ENCODE measurements around the gene DNAH2.

DNA sequence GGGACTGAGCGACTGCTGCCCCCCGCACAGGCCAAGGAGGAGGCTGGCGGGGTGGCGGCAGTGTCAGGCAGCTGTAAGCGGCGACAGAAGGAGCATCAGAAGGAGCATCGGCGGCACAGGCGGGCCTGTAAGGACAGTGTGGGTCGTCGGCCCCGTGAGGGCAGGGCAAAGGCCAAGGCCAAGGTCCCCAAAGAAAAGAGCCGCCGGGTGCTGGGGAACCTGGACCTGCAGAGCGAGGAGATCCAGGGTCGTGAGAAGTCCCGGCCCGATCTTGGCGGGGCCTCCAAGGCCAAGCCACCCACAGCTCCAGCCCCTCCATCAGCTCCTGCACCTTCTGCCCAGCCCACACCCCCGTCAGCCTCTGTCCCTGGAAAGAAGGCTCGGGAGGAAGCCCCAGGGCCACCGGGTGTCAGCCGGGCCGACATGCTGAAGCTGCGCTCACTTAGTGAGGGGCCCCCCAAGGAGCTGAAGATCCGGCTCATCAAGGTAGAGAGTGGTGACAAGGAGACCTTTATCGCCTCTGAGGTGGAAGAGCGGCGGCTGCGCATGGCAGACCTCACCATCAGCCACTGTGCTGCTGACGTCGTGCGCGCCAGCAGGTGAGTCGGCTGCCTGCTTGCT, 131.7 kb downstream of the DNAH2 start:
- TF ChIP-seq, protein P1, sequence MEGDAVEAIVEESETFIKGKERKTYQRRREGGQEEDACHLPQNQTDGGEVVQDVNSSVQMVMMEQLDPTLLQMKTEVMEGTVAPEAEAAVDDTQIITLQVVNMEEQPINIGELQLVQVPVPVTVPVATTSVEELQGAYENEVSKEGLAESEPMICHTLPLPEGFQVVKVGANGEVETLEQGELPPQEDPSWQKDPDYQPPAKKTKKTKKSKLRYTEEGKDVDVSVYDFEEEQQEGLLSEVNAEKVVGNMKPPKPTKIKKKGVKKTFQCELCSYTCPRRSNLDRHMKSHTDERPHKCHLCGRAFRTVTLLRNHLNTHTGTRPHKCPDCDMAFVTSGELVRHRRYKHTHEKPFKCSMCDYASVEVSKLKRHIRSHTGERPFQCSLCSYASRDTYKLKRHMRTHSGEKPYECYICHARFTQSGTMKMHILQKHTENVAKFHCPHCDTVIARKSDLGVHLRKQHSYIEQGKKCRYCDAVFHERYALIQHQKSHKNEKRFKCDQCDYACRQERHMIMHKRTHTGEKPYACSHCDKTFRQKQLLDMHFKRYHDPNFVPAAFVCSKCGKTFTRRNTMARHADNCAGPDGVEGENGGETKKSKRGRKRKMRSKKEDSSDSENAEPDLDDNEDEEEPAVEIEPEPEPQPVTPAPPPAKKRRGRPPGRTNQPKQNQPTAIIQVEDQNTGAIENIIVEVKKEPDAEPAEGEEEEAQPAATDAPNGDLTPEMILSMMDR (conservative IDR thresholded peaks at IDR 0.05; ENCODE audit: low read length), result no peak
- TF ChIP-seq EZH2phosphoT487 (IDR thresholded peaks at IDR 0.05; ENCODE audit: borderline replicate concordance, low read depth, low read length), result no peak
